ENCODE measurements around the gene HIVEP3.

Gene HIVEP3

GRCh38 chr1:41716188-41717130, 202.3 kb downstream of the HIVEP3 start:
- in situ Hi-C loops (cut with MboI; ENCODE audit: low sequenced_read_pairs), result no loop called here

- in situ Hi-C loops (cut with MboI; ENCODE audit: low sequenced_read_pairs), result no loop called here
These were observed 203.2 kb downstream of the HIVEP3 start for GRCh38 chr1:41715441-41716095.

GRCh38 chr1:41714638-41715389, 203.9 kb downstream of the HIVEP3 start:
- in situ Hi-C loops (cut with MboI; ENCODE audit: low sequenced_read_pairs), result no loop called here

GRCh38 chr1:41713557-41714327, 205.0 kb downstream of the HIVEP3 start:
- in situ Hi-C loops (cut with MboI; ENCODE audit: low sequenced_read_pairs), result no loop called here

GRCh38 chr1:41713141-41713540, 205.6 kb downstream of the HIVEP3 start:
- in situ Hi-C loops (cut with MboI; ENCODE audit: low sequenced_read_pairs), result no loop called here

- in situ Hi-C loops (cut with MboI; ENCODE audit: low sequenced_read_pairs), result no loop called here
These were observed 206.0 kb downstream of the HIVEP3 start for GRCh38 chr1:41712695-41713094.

GRCh38 chr1:41712081-41712480, 206.6 kb downstream of the HIVEP3 start:
- in situ Hi-C loops (cut with MboI; ENCODE audit: low sequenced_read_pairs), result no loop called here

- in situ Hi-C loops (cut with MboI; ENCODE audit: low sequenced_read_pairs), result no loop called here
These were observed 207.1 kb downstream of the HIVEP3 start for GRCh38 chr1:41711581-41711980.

GRCh38 chr1:41710980-41711379, 207.7 kb downstream of the HIVEP3 start:
- in situ Hi-C loops (cut with MboI; ENCODE audit: low sequenced_read_pairs), result no loop called here

GRCh38 chr1:41709873-41710272, 208.8 kb downstream of the HIVEP3 start:
- in situ Hi-C loops (cut with MboI; ENCODE audit: low sequenced_read_pairs), result no loop called here

GRCh38 chr1:41709331-41709730, 209.4 kb downstream of the HIVEP3 start:
- in situ Hi-C loops (cut with MboI; ENCODE audit: low sequenced_read_pairs), result no loop called here

- in situ Hi-C loops (cut with MboI; ENCODE audit: low sequenced_read_pairs), result no loop called here
These were observed 210.4 kb downstream of the HIVEP3 start for GRCh38 chr1:41708332-41708731.

- in situ Hi-C loops (cut with MboI; ENCODE audit: low sequenced_read_pairs), result no loop called here
These were observed 210.9 kb downstream of the HIVEP3 start for GRCh38 chr1:41707793-41708192.

- in situ Hi-C loops (cut with MboI; ENCODE audit: low sequenced_read_pairs), result no loop called here
These were observed 212.9 kb downstream of the HIVEP3 start for GRCh38 chr1:41705798-41706197.

- in situ Hi-C loops (cut with MboI; ENCODE audit: low sequenced_read_pairs), result no loop called here
These were observed 214.5 kb downstream of the HIVEP3 start for GRCh38 chr1:41704196-41704595.

GRCh38 chr1:41702771-41703170, 216.0 kb downstream of the HIVEP3 start:
- in situ Hi-C loops (cut with MboI; ENCODE audit: low sequenced_read_pairs), result no loop called here

- in situ Hi-C loops (cut with MboI; ENCODE audit: low sequenced_read_pairs), result no loop called here
These were observed 217.7 kb downstream of the HIVEP3 start for GRCh38 chr1:41700986-41701535.

- in situ Hi-C loops (cut with MboI; ENCODE audit: low sequenced_read_pairs), result no loop called here
These were observed 218.1 kb downstream of the HIVEP3 start for GRCh38 chr1:41700581-41700980.

- in situ Hi-C loops (cut with MboI; ENCODE audit: low sequenced_read_pairs), result no loop called here
These were observed 218.9 kb downstream of the HIVEP3 start for GRCh38 chr1:41699861-41700248.

Measured in HL-60/S4 treated with phorbol 12-myristate 13-acetate at 8.2 ng/mL for 4 days and 3 days (cell line).